BJ (cell line): Measurements from ENCODE around the gene METTL5. TPM values are rescaled to one million over a fixed set of nuclear protein-coding genes. Genes with fewer than 3 reads are reported as not detected.

Source experiments
- CTCF ChIA-PET: fragments of 350-600 bp; formaldehyde crosslinking; extraction: SDS; loops from one replicate; lab custom pipeline; 2021; ENCODE audit warnings: antibody characterized with exemption, inconsistent platforms; lab: Yijun Ruan, JAX
- POLR2A ChIA-PET: fragments of 300-600 bp; sonication (Branson Sonifier 250); formaldehyde crosslinking; extraction: SDS; loops from one replicate; lab custom pipeline; 2021; ENCODE audit warnings: antibody characterized with exemption; lab: Charles Lee
- DNase-seq: peaks from one replicate; pipeline ENCODE4 v3.0.0-alpha.2; 2011; ENCODE audit warnings: low read depth
- H3K27me3 ChIP-seq: 2 replicates; pipeline ENCODE4 v1.6.0; 2011; ENCODE audit warnings: low read length; ENCODE audit not compliant: control insufficient read depth, insufficient read depth
- H3K36me3 ChIP-seq: 2 replicates; pipeline ENCODE4 v1.5.1; 2011; ENCODE audit warnings: low read length; ENCODE audit not compliant: control insufficient read depth, insufficient read depth
- H3K4me3 ChIP-seq: 2 replicates; pipeline ENCODE4 v1.5.1; 2011; ENCODE audit warnings: low read depth, mild to moderate bottlenecking, control low read depth, low read length
- polyA plus RNA-seq: library from polyadenylated mRNA; depleted of rRNA; stranded (reverse); fragments of >200 nt; gene quantifications from 2 replicates; pipeline ENCODE4 v1.2.3, GENCODE V29; 2011
- TF ChIP-seq, protein P1 (sequence below): IDR thresholded peaks from 2 replicates; pipeline ENCODE4 v1.5.1; 2011; ENCODE audit warnings: low read depth, mild to moderate bottlenecking, control low read depth, inconsistent platforms, low read length, moderate library complexity; ENCODE audit not compliant: insufficient read depth

Gene METTL5
- polyA plus RNA-seq, 1 experiment: 17.3 TPM

DNA sequence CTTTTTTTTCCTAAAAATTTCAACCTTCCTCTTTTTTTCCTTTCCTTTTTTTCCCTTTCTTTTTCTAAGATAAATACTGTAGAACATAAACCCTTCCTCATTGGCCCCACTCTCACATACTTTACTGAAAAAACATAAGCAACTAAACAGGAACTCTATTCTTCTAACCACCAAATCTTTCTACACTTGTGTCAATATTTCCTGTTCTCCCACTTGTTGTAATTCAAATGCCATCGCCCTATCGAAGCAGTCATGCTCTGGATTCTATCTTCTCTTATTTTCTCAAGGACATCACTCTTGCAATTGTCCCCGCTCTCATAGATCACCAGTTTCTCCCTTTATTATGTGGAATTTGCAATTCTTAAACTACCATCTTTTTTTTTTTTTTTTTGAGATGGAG is 46.3 kb downstream of the METTL5 start:
- H3K4me3 ChIP-seq: no peak overlapping the region
- H3K27me3 ChIP-seq: no peaks in the 10 kb centered on the region
- ChIA-PET CTCF (no interaction called here), POLR2A (no interaction called here)
- DNase-seq: no peak
- H3K36me3 ChIP-seq: no peaks in the 10 kb centered on the region
- TF ChIP-seq, protein P1, sequence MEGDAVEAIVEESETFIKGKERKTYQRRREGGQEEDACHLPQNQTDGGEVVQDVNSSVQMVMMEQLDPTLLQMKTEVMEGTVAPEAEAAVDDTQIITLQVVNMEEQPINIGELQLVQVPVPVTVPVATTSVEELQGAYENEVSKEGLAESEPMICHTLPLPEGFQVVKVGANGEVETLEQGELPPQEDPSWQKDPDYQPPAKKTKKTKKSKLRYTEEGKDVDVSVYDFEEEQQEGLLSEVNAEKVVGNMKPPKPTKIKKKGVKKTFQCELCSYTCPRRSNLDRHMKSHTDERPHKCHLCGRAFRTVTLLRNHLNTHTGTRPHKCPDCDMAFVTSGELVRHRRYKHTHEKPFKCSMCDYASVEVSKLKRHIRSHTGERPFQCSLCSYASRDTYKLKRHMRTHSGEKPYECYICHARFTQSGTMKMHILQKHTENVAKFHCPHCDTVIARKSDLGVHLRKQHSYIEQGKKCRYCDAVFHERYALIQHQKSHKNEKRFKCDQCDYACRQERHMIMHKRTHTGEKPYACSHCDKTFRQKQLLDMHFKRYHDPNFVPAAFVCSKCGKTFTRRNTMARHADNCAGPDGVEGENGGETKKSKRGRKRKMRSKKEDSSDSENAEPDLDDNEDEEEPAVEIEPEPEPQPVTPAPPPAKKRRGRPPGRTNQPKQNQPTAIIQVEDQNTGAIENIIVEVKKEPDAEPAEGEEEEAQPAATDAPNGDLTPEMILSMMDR: no peak

DNA sequence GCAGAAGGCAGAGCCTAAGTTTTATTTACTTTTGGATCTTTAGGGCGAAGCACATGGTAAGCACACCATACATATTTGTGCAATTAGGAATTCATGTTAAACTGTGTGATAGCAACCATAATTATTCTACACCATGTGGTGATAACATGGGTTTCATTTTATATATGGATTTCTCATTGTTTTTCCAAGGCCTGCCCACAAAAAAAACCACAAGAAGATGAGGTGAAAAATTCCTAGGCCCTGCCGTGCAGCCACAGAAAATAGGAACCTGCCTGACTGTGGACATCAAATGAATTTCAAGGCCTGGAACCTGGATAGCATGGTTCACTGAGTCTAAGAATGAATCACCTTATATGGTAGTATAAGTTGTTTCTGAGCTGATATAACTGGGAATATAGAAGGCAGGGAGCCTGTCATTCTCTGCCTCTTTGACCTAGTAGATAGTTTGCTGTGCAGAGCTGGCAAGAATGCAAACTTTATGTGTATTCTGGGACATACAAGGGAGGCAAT is 48.4 kb downstream of the METTL5 start:
- Histone ChIP-seq H3K4me3 (no peak overlapping the region), H3K36me3 (no peaks in the 10 kb centered on the region), H3K27me3 (no peaks in the 10 kb centered on the region)
- DNase-seq: no peak
- TF ChIP-seq, protein P1: no peak
- ChIA-PET CTCF (interaction anchor here (1.6 kb wide), 1 partner anchor 10 kb away, joined by 3 read pairs; no protein-coding TSS in a partner anchor), POLR2A (no interaction called here)

DNA sequence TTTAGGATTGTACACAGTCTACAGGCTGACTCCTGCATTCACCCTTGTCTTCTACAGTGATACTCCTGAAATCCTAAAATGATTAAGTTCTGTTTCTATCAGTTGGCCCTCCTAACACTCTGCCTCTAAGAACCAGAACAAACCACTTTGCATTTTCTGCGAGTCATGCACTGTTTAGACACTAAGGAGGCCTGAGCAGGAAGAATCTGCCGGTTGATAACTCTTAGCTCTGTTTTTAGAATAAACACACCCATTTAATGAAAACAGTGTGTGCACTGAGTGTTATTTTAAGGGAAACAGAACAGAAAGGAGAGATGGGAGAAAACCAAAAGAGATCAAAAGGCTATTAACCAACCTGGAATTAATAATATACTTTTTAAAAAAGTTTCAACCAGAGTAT is 48.9 kb downstream of the METTL5 start:
- H3K4me3 ChIP-seq: no peak overlapping the region
- no peaks in the 10 kb centered on the region for H3K36me3 ChIP-seq
- POLR2A ChIA-PET: no interaction called here
- TF ChIP-seq, protein P1: no peak
- no peaks in the 10 kb centered on the region for H3K27me3 ChIP-seq
- DNase-seq: peak; percentile 30
- CTCF ChIA-PET: interaction anchor here (0.6 to 1.6 kb wide), 2 partner anchors 10 to 18 kb away, joined by 3 read pairs; no protein-coding TSS in a partner anchor

DNA sequence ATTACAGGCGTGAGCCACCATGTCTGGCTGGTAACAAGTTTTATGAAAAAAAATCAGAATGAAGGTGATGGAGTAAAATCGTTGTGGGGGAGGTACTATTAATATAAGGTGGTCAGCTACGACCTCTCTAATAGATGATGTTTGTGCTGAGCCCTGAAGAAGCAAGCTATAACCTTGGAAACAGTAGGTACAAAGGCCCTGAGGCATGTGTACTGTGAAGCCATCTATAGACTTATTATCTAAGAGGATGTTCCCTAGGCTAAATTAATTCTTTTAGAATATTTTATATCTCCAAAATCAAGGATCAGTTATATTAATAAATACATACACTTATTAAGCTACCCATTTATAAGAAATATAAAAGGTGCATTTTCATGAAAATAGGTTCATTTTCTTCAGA is 49.4 kb downstream of the METTL5 start:
- Histone ChIP-seq H3K27me3 (no peaks in the 10 kb centered on the region), H3K36me3 (no peaks in the 10 kb centered on the region), H3K4me3 (no peak overlapping the region)
- TF ChIP-seq, protein P1: no peak
- no peak for DNase-seq
- CTCF ChIA-PET: interaction anchor here (0.6 kb wide), 1 partner anchor 19 kb away, joined by 3 read pairs; no protein-coding TSS in a partner anchor
- POLR2A ChIA-PET: no interaction called here

DNA sequence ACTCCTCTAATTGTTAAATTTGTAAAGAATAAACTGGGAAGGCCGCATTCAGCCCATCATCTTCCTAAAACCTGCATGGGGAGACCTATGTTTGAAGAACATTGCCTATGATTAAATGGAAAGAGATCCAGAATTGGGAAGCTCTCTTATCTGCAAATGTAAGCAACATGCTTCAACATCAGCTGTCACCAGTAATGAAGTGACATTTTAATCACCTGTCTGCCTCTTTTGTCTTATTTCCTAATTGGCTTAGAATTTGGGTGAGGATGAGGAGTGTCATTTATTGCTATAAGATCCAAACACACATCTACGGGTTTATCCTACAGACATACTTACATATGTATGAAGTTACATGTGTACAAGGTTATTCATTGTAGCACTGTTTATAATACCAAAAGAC is 52.1 kb downstream of the METTL5 start:
- ChIA-PET CTCF (interaction anchor here (1.1 kb wide), 1 partner anchor 19 kb away, joined by 3 read pairs; no protein-coding TSS in a partner anchor), POLR2A (no interaction called here)
- TF ChIP-seq, protein P1: no peak
- Histone ChIP-seq H3K27me3 (peaks cover 5% of the 10 kb centered on the region), H3K4me3 (no peak overlapping the region), H3K36me3 (no peaks in the 10 kb centered on the region)
- no peak for DNase-seq
